Measurements from ENCODE around the gene RPL37. TPM values are rescaled to one million over a fixed set of nuclear protein-coding genes. Genes with fewer than 3 reads are reported as not detected.

Gene RPL37
- total RNA-seq, 4 donors from 2014 or later = 92.6 to 258 (median 191) TPM

DNA sequence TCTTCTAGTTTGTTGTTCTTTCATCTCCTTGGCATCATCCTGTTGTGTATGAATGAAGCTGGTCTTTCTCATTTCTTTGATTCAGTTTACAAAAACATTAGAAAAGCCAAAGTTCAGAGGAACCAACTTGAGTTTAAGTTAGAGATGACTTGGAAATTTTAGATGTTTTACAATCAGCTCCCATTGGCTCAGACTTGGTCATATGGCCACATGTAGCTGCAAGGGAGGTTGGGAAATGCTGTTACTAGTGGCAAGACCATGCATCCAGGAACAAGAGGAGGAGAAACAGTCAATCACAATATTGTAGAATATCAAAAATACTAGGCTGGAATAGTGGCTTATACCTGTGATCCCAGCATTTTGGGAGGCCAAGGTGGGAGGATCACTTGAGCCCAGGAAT is 25.7 kb upstream of the RPL37 start:
- TF ChIP-seq, protein P1, sequence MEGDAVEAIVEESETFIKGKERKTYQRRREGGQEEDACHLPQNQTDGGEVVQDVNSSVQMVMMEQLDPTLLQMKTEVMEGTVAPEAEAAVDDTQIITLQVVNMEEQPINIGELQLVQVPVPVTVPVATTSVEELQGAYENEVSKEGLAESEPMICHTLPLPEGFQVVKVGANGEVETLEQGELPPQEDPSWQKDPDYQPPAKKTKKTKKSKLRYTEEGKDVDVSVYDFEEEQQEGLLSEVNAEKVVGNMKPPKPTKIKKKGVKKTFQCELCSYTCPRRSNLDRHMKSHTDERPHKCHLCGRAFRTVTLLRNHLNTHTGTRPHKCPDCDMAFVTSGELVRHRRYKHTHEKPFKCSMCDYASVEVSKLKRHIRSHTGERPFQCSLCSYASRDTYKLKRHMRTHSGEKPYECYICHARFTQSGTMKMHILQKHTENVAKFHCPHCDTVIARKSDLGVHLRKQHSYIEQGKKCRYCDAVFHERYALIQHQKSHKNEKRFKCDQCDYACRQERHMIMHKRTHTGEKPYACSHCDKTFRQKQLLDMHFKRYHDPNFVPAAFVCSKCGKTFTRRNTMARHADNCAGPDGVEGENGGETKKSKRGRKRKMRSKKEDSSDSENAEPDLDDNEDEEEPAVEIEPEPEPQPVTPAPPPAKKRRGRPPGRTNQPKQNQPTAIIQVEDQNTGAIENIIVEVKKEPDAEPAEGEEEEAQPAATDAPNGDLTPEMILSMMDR (IDR thresholded peaks at IDR 0.05) = no peak
- no peak for TF ChIP-seq POLR2A (IDR thresholded peaks at IDR 0.05)
- Histone ChIP-seq H3K4me3 (no peak overlapping the region), H3K36me3 (no peaks in the 10 kb centered on the region), H3K27ac (no peak overlapping the region), H3K4me1 (no peaks in the 10 kb centered on the region), H3K27me3 (no peaks in the 10 kb centered on the region), H3K9me3 (no peaks in the 10 kb centered on the region)
- no peak for DNase-seq

DNA sequence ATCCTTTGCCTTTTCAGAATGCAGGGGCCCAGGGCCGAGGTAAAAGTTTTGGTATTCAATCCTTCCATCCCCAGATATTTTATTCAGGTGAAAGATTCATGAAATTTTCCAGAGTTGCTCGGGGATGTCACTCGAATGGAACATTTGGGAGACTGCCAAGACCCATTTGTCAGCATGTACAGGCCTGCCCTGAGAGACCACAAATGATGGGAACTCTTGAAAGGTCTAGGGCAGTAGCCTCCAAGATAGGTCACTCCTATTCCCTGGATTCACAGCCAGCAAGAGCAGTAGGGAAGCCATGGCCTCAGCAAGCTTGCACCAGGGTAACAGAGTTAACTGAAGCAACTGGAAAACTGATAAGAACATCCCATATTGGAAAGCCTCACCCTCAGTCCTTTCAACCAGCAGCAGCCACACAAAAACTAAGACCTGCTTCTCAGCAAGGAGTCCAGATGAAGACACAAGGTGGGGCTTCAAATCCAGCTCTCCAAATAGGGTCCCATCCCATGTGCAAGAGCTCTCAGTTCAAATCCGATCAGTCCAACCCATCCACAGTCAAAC is 18.7 kb upstream of the RPL37 start:
- Histone ChIP-seq H3K4me1 (no peaks in the 10 kb centered on the region), H3K4me3 (no peak overlapping the region), H3K27me3 (no peaks in the 10 kb centered on the region), H3K27ac (no peak overlapping the region), H3K9me3 (no peaks in the 10 kb centered on the region), H3K36me3 (no peaks in the 10 kb centered on the region)
- no peak for DNase-seq
- no peak for TF ChIP-seq POLR2A (IDR thresholded peaks at IDR 0.05)
- TF ChIP-seq, protein P1 (IDR thresholded peaks at IDR 0.05) = no peak

DNA sequence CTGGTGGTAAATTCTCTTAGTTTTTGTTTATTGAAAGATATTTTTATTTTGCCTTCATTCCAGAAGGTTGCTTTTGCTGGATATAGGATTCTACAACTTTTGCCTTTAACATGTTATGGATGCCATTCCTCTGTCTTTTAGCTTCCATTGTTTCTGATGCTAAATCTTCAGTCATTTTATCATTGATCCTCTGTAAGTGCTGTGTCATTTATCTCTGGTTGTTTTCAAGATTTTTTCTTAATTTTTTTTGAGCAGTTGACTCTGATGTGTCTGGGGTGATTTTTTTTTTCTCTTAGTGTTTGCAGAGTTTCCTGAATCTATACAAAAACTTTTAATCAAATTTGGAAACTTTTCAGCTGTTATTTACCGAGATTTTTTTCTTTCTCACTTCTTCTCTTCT is 12.5 kb upstream of the RPL37 start:
- Histone ChIP-seq H3K27ac (no peak overlapping the region), H3K4me3 (no peak overlapping the region), H3K4me1 (no peaks in the 10 kb centered on the region), H3K36me3 (no peaks in the 10 kb centered on the region), H3K27me3 (no peaks in the 10 kb centered on the region), H3K9me3 (no peaks in the 10 kb centered on the region)
- TF ChIP-seq POLR2A (IDR thresholded peaks at IDR 0.05) = no peak
- TF ChIP-seq, protein P1 (IDR thresholded peaks at IDR 0.05) = no peak
- DNase-seq = no peak

DNA sequence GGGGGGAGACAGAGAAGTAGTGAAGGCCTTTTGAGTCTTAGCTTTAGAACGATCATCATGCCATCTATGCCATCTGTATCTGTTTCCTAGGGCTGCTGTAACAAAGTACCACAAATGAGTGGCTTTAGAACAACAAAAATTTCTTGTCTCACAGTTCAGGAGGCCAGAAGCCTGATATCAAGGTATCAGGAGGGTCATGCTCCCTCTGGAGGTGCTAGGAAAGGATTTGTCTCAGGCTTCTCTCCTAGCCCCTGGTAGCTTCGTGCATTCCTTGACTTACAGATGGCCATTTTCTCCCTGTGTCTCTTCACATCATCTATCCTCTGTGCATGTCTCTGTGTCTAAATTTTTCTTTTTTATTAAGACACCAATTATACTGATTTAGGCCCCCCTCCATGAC is 11.3 kb upstream of the RPL37 start:
- H3K36me3 ChIP-seq = no peaks in the 10 kb centered on the region
- no peak overlapping the region for H3K4me3 ChIP-seq
- H3K4me1 ChIP-seq = no peaks in the 10 kb centered on the region
- no peak overlapping the region for H3K27ac ChIP-seq
- no peaks in the 10 kb centered on the region for H3K27me3 ChIP-seq
- DNase-seq = no peak
- TF ChIP-seq, protein P1 (IDR thresholded peaks at IDR 0.05) = no peak
- TF ChIP-seq POLR2A (IDR thresholded peaks at IDR 0.05) = no peak
- H3K9me3 ChIP-seq = no peaks in the 10 kb centered on the region

DNA sequence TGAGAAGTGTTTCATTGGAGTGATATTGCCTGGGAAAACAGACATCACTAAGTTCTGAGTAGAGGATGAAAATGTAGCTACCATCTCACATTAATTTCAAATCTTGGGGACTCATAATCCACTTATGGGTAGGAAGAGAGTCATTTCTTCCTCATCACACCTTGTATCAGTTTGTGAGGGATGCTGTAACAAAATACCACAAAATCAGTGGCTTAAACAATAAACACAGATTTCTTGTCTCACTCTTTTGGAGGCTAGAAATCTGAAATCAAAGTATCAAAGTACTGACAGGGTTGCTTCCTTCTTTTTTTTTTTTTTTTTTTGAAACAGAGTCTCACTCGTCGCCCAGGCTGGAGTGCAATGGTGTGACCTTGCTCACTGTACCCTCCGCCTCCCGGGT is 9.5 kb upstream of the RPL37 start:
- Histone ChIP-seq H3K27me3 (no peaks in the 10 kb centered on the region), H3K36me3 (no peaks in the 10 kb centered on the region), H3K9me3 (no peaks in the 10 kb centered on the region), H3K27ac (no peak overlapping the region), H3K4me3 (no peak overlapping the region), H3K4me1 (no peaks in the 10 kb centered on the region)
- no peak for DNase-seq
- no peak for TF ChIP-seq POLR2A (IDR thresholded peaks at IDR 0.05)
- TF ChIP-seq, protein P1 (IDR thresholded peaks at IDR 0.05) = no peak

DNA sequence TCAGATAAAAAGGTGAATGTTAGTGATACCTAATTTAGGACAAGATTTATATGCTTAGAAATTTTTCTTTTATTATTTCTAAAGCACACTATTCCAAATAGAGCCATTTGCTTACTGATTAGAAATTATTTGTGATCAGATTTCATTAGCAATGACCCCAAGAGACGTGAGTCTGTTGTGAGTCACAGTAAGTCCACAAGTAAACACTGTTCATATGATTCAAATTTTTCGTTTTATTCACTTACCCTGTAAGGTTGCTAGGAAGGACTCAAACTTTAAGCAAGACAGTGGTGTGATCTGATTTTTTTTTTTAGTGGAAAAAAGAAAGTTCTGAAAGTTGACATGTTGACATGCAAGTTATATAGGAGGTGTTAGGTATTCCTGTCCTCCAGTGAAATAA is 7.3 kb upstream of the RPL37 start:
- Histone ChIP-seq H3K36me3 (no peaks in the 10 kb centered on the region), H3K27ac (no peak overlapping the region), H3K9me3 (no peaks in the 10 kb centered on the region), H3K4me3 (peak overlapping the region in 2 of 4 donors; percentile 37 to 57), H3K27me3 (no peaks in the 10 kb centered on the region), H3K4me1 (no peaks in the 10 kb centered on the region)
- no peak for DNase-seq
- TF ChIP-seq, protein P1 (IDR thresholded peaks at IDR 0.05) = no peak
- no peak for TF ChIP-seq POLR2A (IDR thresholded peaks at IDR 0.05)

Measured in Peyer's patch (tissue), 4 donors.